GM12878 (cell line): Measurements from ENCODE around the gene SPART. TPM values are rescaled to one million over a fixed set of nuclear protein-coding genes. Genes with fewer than 3 reads are reported as not detected.

Source experiments
- ATAC-seq: fragments of 200-7000 bp; cut with Tn5 transposase; 3 replicates; pipeline ENCODE4 v1.9.1; 2020; ENCODE audit warnings: mild to moderate bottlenecking, moderate library complexity
- BruUV-seq: library from RNA; stranded (reverse); fragments of 400-500 nt; replicated peaks from 2 replicates; lab custom pipeline; 2021; lab: Mats Ljungman, UMichigan
- CTCF ChIA-PET: fragments of 300-600 bp; sonication (Branson Sonifier 250); formaldehyde crosslinking; extraction: SDS; loops from one replicate; lab custom pipeline; 2021; ENCODE audit warnings: inconsistent platforms; lab: Yijun Ruan, JAX
- POLR2A ChIA-PET: fragments of 350-600 bp; formaldehyde crosslinking; extraction: SDS; loops from one replicate; lab custom pipeline; 2021; ENCODE audit warnings: inconsistent platforms; lab: Charles Lee
- RAD21 ChIA-PET: fragments of 300-600 bp; sonication (Branson Sonifier 250); formaldehyde crosslinking; loops from one replicate; lab custom pipeline; 2023; ENCODE audit warnings: antibody characterized with exemption; ENCODE audit not compliant: unreplicated experiment; lab: Charles Lee
- SMC1A ChIA-PET: fragments of 300-600 bp; sonication (Branson Sonifier 250); formaldehyde crosslinking; loops from one replicate; lab custom pipeline; 2023; ENCODE audit not compliant: unreplicated experiment, uncharacterized antibody; lab: Charles Lee
- DNase-seq: peaks from one replicate; pipeline ENCODE4 v3.0.0-alpha.2; 2011; ENCODE audit warnings: low read depth, low spot score
- FAIRE-seq: peaks from 3 replicates; lab custom pipeline; 2011; peaks lifted over from hg19 to GRCh38; lab: Jason Lieb, UNC
- H2AFZ ChIP-seq: 2 replicates; pipeline ENCODE4 v1.6.0; 2011; ENCODE audit warnings: low read depth, low read length, control low read depth; ENCODE audit not compliant: control insufficient read depth
- H3K27ac ChIP-seq: 2 replicates; pipeline ENCODE4 v1.5.1; 2011; ENCODE audit warnings: control low read depth; ENCODE audit not compliant: control insufficient read depth, insufficient read depth
- H3K27me3 ChIP-seq, 2 experiments: replicated peaks in 1 of 2; 2 replicates each; pipeline versions ENCODE4 v1.6.0 to v1.6.1; 2011; ENCODE audit warnings: low read length in 1 of 2; ENCODE audit not compliant: control insufficient read depth in 2 of 2, insufficient read depth in 2 of 2
- H3K36me3 ChIP-seq, 2 experiments: 2 replicates each; pipeline ENCODE4 v1.5.1; 2011; ENCODE audit warnings: low read length in 1 of 2; ENCODE audit not compliant: control insufficient read depth in 2 of 2, insufficient read depth in 2 of 2
- H3K4me1 ChIP-seq: 2 replicates; pipeline ENCODE4 v1.6.1; 2011; ENCODE audit warnings: mild to moderate bottlenecking, low read length, moderate library complexity, mixed read lengths; ENCODE audit not compliant: control insufficient read depth, insufficient read depth
- H3K4me2 ChIP-seq: 2 replicates; pipeline ENCODE4 v1.6.0; 2011; ENCODE audit warnings: control low read depth; ENCODE audit not compliant: control insufficient read depth, insufficient read depth
- H3K4me3 ChIP-seq: fragments of 200-600 bp; sonication (generic); 2 replicates; pipeline ENCODE4 v1.5.1; 2016
- H3K79me2 ChIP-seq: 2 replicates; pipeline ENCODE4 v1.6.0; 2011; ENCODE audit warnings: low read length; ENCODE audit not compliant: control insufficient read depth, insufficient read depth
- H3K9ac ChIP-seq: 2 replicates; pipeline ENCODE4 v1.8.0; 2011; ENCODE audit warnings: low read length, control low read depth, mixed read lengths; ENCODE audit not compliant: control insufficient read depth, insufficient read depth
- H3K9me3 ChIP-seq: replicated peaks from 3 replicates; pipeline ENCODE4 v1.5.1; 2011; ENCODE audit warnings: mild to moderate bottlenecking, low read length; ENCODE audit not compliant: control insufficient read depth, insufficient read depth
- H4K20me1 ChIP-seq: 2 replicates; pipeline ENCODE4 v1.6.0; 2011; ENCODE audit not compliant: control insufficient read depth, insufficient read depth
- ATF3 ChIP-seq: IDR thresholded peaks from 2 replicates; pipeline ENCODE4 v1.6.1; 2011; ENCODE audit warnings: low read depth, mild to moderate bottlenecking, low read length, moderate library complexity, borderline replicate concordance; ENCODE audit errors: extremely low read depth
- FOXK2 ChIP-seq: fragments of 450-650 bp; IDR thresholded peaks from 2 replicates; pipeline ENCODE4 v1.6.1; 2017; ENCODE audit warnings: mild to moderate bottlenecking, moderate library complexity
- HCFC1 ChIP-seq: fragments of 150-350 bp; IDR thresholded peaks from 2 replicates; pipeline ENCODE4 v1.6.1; 2014; ENCODE audit warnings: low read length
- RELB ChIP-seq: fragments of 450-650 bp; IDR thresholded peaks from 2 replicates; pipeline ENCODE4 v1.6.1; 2017; ENCODE audit warnings: low read depth, mild to moderate bottlenecking, moderate library complexity
- TAF1 ChIP-seq: IDR thresholded peaks from 2 replicates; pipeline ENCODE4 v1.6.1; 2011; ENCODE audit warnings: mild to moderate bottlenecking, low read depth, low read length, borderline replicate concordance
- TARDBP ChIP-seq: IDR thresholded peaks from 2 replicates; pipeline ENCODE4 v1.6.1; 2016; ENCODE audit warnings: borderline replicate concordance
- ZNF24 ChIP-seq: fragments of 450-650 bp; IDR thresholded peaks from 2 replicates; pipeline ENCODE4 v1.6.1; 2017; ENCODE audit warnings: antibody characterized with exemption, mild to moderate bottlenecking
- WGBS: methylation state at CpG from one replicate; pipeline ENCODE4 v1.1.6; 2016; ENCODE audit warnings: low lambda C conversion rate; ENCODE audit not compliant: insufficient replicate concordance, insufficient coverage; ENCODE audit errors: missing lambda C conversion rate; 5-methylcytosine and 5-hydroxymethylcytosine counted together
- in situ Hi-C: fragments of 300-500 bp; cut with MboI; formaldehyde crosslinking; loops from 9 replicates; pipeline ENCODE4 v1.14.3; 2018; ENCODE audit warnings: mixed read lengths
- intact Hi-C: fragments of 100-400 bp; cut with micrococcal nuclease; formaldehyde crosslinking; loops from one replicate; pipeline ENCODE4 v1.14.2; 2022; ENCODE audit not compliant: unreplicated experiment
- polyA plus RNA-seq, 11 experiments: library from polyadenylated mRNA; depleted of rRNA in 4 of 11; unstranded in 6 of 11; stranded (reverse) in 5 of 11; fragments of >200 nt; fragmentation: Nextera tagmentation in 4 of 11; fragmentation: Illumina TruSeq in 1 of 11; extraction: Ambion mirVana in 4 of 11; extraction: Trizol in 1 of 11; gene quantifications; 1 replicate in 1 of 11; 2 replicates in 10 of 11; pipeline versions ENCODE4 v1.2.1 to v1.2.3, GENCODE V29; 2011 to 2016; ENCODE audit warnings: inconsistent platforms in 2 of 11, missing spikeins in 2 of 11, low read depth in 1 of 11
- total RNA-seq, 4 experiments: library from RNA; depleted of rRNA in 3 of 4; stranded (reverse); fragments of >200 nt in 3 of 4; fragmentation: Illumina TruSeq in 1 of 4; extraction: Trizol in 1 of 4; gene quantifications; 2 replicates each; pipeline versions ENCODE4 v1.2.1 to v1.2.3, GENCODE V29; 2013 to 2021
- TF ChIP-seq, protein P1 (sequence below): IDR thresholded peaks from 2 replicates; pipeline ENCODE4 v1.6.1; 2011; ENCODE audit warnings: borderline replicate concordance, low read depth, mild to moderate bottlenecking, moderate library complexity, low read length; ENCODE audit not compliant: insufficient read depth, poor library complexity, severe bottlenecking

SPART gene
- total and polyA plus RNA-seq, 10 of the 15 experiments (the other 5 are each of a cell fraction or from before 2014, with no cell fraction given): 17.6 to 74.6 (median 42.1) TPM

DNA sequence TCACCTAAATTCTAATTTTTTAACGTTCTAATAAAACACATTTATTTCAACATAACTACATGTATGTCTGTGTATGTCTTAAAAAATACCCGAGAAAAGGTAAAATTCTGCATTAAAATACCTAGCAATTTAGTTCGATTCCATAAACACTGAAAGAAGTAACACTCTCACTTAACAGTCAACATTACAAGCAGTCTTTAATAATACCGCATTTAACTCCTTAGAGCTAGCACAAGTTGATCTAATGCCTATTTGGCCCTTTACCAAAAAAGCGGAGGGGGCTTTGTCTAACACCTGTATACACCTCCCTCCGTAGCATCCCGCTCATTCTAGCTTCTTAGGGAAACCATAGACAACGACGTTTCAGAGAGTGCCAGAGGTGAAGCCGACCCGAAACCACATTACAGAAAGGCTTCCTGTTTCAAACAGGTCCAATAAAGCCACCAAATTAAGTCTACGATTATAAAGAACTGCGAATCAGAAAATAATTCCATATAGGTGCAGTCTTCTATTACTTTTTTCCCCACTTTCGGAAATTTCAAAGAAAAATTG, 1.2 kb downstream of the SPART start (continued):
- TF ChIP-seq TAF1: no peak
- no peak for TF ChIP-seq ZNF24

- Histone ChIP-seq H3K27me3 (0 out of 4 replicates have a peak, but pooled peaks cover 0 to 3% of the 10 kb centered on the region in 2 experiments), H3K4me2 (no peak overlapping the region), H3K4me3 (no peak overlapping the region), H2AFZ (no peak overlapping the region), H3K4me1 (no peaks in the 10 kb centered on the region)
- in situ Hi-C loops: no loop called here
- intact Hi-C loops: no loop called here
- no peak for FAIRE-seq
- RAD21 ChIA-PET: interaction anchor here (0.6 to 8.6 kb wide), 8 partner anchors 13 to 656 kb away, joined by 3 to 67 read pairs (median 4); no protein-coding TSS in a partner anchor
- TF ChIP-seq HCFC1: no peak
- TF ChIP-seq TARDBP: no peak
- no peak for TF ChIP-seq FOXK2
- TF ChIP-seq ATF3: no peak
- TF ChIP-seq, protein P1, sequence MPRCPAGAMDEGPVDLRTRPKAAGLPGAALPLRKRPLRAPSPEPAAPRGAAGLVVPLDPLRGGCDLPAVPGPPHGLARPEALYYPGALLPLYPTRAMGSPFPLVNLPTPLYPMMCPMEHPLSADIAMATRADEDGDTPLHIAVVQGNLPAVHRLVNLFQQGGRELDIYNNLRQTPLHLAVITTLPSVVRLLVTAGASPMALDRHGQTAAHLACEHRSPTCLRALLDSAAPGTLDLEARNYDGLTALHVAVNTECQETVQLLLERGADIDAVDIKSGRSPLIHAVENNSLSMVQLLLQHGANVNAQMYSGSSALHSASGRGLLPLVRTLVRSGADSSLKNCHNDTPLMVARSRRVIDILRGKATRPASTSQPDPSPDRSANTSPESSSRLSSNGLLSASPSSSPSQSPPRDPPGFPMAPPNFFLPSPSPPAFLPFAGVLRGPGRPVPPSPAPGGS: no peak
- TF ChIP-seq RELB: no peak
- TF ChIP-seq, all 136 proteins: peak for 0
- WGBS: 55% methylated on average over 6 of the region's 6 CpGs
- H3K36me3 ChIP-seq: no peaks in the 10 kb centered on the region
- H3K9me3 ChIP-seq: no peaks in the 10 kb centered on the region; the same call in 2 of the 3 replicates
- DNase-seq (no peak), ATAC-seq (no peak)
- BruUV-seq: no TSS peak
- ChIA-PET SMC1A (interaction anchor here (0.6 to 2.7 kb wide), 9 partner anchors 9 to 87 kb away, joined by 3 to 21 read pairs (median 5); no protein-coding TSS in a partner anchor), CTCF (interaction anchor here (0.6 to 8.5 kb wide), 8 partner anchors 10 to 605 kb away, joined by 3 to 94 read pairs (median 4); no protein-coding TSS in a partner anchor), POLR2A (interaction anchor here (1.6 to 1.7 kb wide), 2 partner anchors 11 to 13 kb away, joined by 4 read pairs; no protein-coding TSS in a partner anchor)
- H3K79me2 ChIP-seq: no peaks in the 10 kb centered on the region; the same call in 1 of the 2 replicates
- H4K20me1 ChIP-seq: no peaks in the 10 kb centered on the region
- no peak overlapping the region for H3K9ac ChIP-seq
- H3K27ac ChIP-seq: no peak overlapping the region
Measured at GRCh38 chr13:36344173-36344572, 2.0 kb downstream of the SPART start.
